Head of caudate nucleus (tissue), 42 donors: ENCODE measurements around the gene RHEX.

Source experiments
- DNase-seq, 42 donors: peaks; one replicate each; pipeline versions ENCODE4 v3.0.0 to v3.0.0-alpha.2; 2020 to 2021; ENCODE audit warnings: mixed read lengths in 7 of 42
- intact Hi-C: fragments of 100-400 bp; cut with DNase I; formaldehyde crosslinking; loops from one replicate; pipeline ENCODE4 v1.15.0; 2022

Gene RHEX

GRCh38 chr1:206079135-206079534 lies 26.2 kb downstream of the RHEX start:
- DNase-seq, result no peak
- intact Hi-C loops, result no loop called here

GRCh38 chr1:206080026-206080820 lies 27.2 kb downstream of the RHEX start:
- DNase-seq, result no peak
- intact Hi-C loops, result no loop called here

GRCh38 chr1:206081856-206082255 lies 28.9 kb downstream of the RHEX start:
- no peak for DNase-seq
- intact Hi-C loops, result no loop called here

GRCh38 chr1:206082831-206083695 lies 30.1 kb downstream of the RHEX start:
- intact Hi-C loops, result no loop called here
- no peak for DNase-seq

GRCh38 chr1:206083750-206084149 lies 30.8 kb downstream of the RHEX start:
- no peak for DNase-seq
- intact Hi-C loops, result no loop called here

GRCh38 chr1:206087091-206087490 lies 34.1 kb downstream of the RHEX start:
- intact Hi-C loops, result no loop called here
- no peak for DNase-seq

GRCh38 chr1:206089341-206089740 lies 36.4 kb downstream of the RHEX start:
- DNase-seq, result no peak
- intact Hi-C loops, result no loop called here

GRCh38 chr1:206094024-206094423 lies 41.1 kb downstream of the RHEX start:
- intact Hi-C loops, result no loop called here
- DNase-seq, result no peak

- DNase-seq, result no peak
- intact Hi-C loops, result no loop called here
Measured at GRCh38 chr1:206097381-206097780, 44.4 kb downstream of the RHEX start.

- no peak for DNase-seq
- intact Hi-C loops, result no loop called here
Measured at GRCh38 chr1:206098242-206098919, 45.4 kb downstream of the RHEX start.

- DNase-seq, result peak in 1 of 42 donors; percentile 14
- intact Hi-C loops, result loop anchor here (10.0 kb wide), 2 partner anchors 66 to 286 kb away; partner anchors contain the start of gene SLC41A1
Measured at GRCh38 chr1:206100226-206100815, 47.3 kb downstream of the RHEX start.

- intact Hi-C loops, result loop anchor here (10.0 kb wide), 2 partner anchors 67 to 287 kb away; partner anchors contain the start of gene SLC41A1
- DNase-seq, result peak in 2 of 42 donors; percentile 16 to 20
Measured at GRCh38 chr1:206101351-206102045, 48.5 kb downstream of the RHEX start.

GRCh38 chr1:206102292-206102936 lies 49.4 kb downstream of the RHEX start:
- intact Hi-C loops, result loop anchor here (10.0 kb wide), 2 partner anchors 68 to 288 kb away; partner anchors contain the start of gene SLC41A1
- DNase-seq, result peak in 2 of 42 donors; percentile 16 to 27

GRCh38 chr1:206103979-206104378 lies 51.0 kb downstream of the RHEX start:
- DNase-seq, result no peak
- intact Hi-C loops, result loop anchor here (2.0 to 10.0 kb wide), 3 partner anchors 69 to 289 kb away; partner anchors contain the start of gene SLC41A1

GRCh38 chr1:206105464-206105995 lies 52.6 kb downstream of the RHEX start:
- peak in 1 of 42 donors; percentile 31 for DNase-seq
- intact Hi-C loops, result loop anchor here (2.0 to 10.0 kb wide), 4 partner anchors 71 to 291 kb away; partner anchors contain the start of gene SLC41A1

GRCh38 chr1:206106328-206107167 lies 53.6 kb downstream of the RHEX start:
- peak; percentile 27 to 94 (median 87) for DNase-seq
- intact Hi-C loops, result loop anchor here (5.0 to 10.0 kb wide), 3 partner anchors 72 to 292 kb away; partner anchors contain the start of gene SLC41A1
